GM21515 (cell line): ENCODE results near the gene LCN6.
"Not testable (repeated sequence)": the region's sequence is repeated elsewhere in the genome, so short reads cannot be mapped to it uniquely, and the experiment has no call there.

Experiments
- ATAC-seq: cut with Tn5 transposase; IDR thresholded peaks from one replicate; pipeline ENCODE4 v1.9.1; 2021; ENCODE audit not compliant: unreplicated experiment

Gene LCN6, protein sequence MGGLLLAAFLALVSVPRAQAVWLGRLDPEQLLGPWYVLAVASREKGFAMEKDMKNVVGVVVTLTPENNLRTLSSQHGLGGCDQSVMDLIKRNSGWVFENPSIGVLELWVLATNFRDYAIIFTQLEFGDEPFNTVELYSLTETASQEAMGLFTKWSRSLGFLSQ

GRCh38 chr9:136748201-136748600 lies at the start of gene LCN6:
TSS of gene LCN6 (minus strand) at chr9:136748525. CDS start at chr9:136748483, 42 bp downstream.
- ATAC-seq, result no peak

DNA sequence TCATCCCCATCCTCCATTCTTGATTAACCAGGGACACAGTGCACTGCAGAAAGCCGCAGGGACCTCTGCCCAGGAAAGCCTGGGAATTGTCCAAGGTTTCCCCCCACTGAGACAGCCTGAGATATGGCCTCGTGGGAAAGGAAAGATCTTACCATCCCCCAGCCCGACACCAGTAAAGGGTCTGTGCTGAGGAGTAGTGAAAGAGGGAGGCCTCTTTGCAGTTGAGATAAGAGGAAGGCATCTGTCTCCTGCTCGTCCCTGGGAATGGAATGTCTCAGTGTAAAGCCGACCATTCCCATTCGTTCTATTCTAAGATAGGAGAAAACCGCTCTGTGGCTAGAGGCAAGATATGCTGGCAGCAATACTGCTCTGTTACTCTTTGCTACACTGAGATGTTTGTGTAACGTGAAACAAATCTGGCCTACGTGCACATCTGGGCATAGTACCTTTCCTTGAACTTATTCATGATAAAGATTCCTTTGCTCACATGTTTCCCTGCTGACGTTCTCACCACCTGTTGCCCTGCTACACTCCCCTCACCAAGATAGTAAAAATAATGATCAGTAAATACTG lies 48.5 kb upstream of the LCN6 start:
- not testable (repeated sequence) for ATAC-seq

DNA sequence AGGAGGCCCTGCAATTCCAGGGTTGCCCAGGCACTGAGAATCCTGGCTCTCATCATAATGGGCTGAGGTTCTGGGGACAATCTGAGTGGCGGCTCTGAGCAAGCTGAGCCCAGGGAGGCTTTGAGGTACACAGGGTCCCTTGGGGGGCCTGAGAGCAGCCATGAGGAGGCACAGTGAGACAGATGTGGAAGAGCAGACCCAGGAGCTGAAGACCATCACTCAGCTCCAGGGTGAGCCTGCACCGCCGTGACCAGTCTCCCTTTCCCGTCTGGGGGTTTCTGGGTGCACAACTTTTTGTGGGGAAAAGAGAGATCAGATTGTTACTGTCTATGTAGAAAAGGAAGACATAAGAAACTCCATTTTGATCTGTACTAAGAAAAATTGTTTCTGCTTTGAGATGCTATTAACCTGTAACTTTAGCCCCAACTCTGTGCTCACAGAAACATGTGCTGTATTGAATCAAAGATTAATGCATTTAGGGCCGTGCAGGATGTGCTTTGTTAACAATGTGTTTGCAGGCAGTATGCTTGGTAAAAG lies 48.0 kb upstream of the LCN6 start, which contains the start of gene CCDC183:
Gene CCDC183, plus strand, starts transcription at position 101 of the 537 bp plus-strand sequence. Its CDS starts 60 bp downstream, at position 161.
- ATAC-seq, result no peak

GRCh38 chr9:136795000-136795348 lies 46.6 kb upstream of the LCN6 start:
- ATAC-seq, result no peak

GRCh38 chr9:136794281-136794999 lies 46.1 kb upstream of the LCN6 start:
- ATAC-seq, result no peak

GRCh38 chr9:136793086-136793946 lies 45.0 kb upstream of the LCN6 start:
- ATAC-seq, result no peak

GRCh38 chr9:136792321-136793085 lies 44.2 kb upstream of the LCN6 start:
- ATAC-seq, result no peak

- ATAC-seq, result no peak
Measured at GRCh38 chr9:136791516-136792276, 43.4 kb upstream of the LCN6 start.

GRCh38 chr9:136790640-136791515 lies 42.6 kb upstream of the LCN6 start, which contains the start of gene TMEM141:
TSS of gene TMEM141 (plus strand) at chr9:136791344. CDS start at chr9:136791371, 27 bp downstream.
- peak; percentile 77 for ATAC-seq

DNA sequence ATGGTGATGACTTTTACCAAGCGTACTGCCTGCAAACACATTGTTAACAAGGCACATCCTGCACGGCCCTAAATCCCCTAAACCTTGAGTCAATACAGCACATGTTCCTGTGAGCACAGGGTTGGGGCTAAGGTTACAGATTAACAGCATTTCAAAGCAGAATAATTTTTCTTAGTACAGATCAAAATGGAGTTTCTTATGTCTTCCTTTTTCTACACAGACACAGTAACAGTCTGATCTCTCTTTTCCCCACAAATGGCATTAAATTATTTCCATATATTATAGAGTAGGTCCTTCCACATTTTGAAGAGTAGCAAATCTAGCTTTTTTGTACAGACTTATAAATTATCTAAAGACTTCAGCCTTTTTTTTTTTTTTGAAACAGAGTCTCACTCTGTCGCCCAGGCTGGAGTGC lies 41.2 kb upstream of the LCN6 start:
- no peak for ATAC-seq

DNA sequence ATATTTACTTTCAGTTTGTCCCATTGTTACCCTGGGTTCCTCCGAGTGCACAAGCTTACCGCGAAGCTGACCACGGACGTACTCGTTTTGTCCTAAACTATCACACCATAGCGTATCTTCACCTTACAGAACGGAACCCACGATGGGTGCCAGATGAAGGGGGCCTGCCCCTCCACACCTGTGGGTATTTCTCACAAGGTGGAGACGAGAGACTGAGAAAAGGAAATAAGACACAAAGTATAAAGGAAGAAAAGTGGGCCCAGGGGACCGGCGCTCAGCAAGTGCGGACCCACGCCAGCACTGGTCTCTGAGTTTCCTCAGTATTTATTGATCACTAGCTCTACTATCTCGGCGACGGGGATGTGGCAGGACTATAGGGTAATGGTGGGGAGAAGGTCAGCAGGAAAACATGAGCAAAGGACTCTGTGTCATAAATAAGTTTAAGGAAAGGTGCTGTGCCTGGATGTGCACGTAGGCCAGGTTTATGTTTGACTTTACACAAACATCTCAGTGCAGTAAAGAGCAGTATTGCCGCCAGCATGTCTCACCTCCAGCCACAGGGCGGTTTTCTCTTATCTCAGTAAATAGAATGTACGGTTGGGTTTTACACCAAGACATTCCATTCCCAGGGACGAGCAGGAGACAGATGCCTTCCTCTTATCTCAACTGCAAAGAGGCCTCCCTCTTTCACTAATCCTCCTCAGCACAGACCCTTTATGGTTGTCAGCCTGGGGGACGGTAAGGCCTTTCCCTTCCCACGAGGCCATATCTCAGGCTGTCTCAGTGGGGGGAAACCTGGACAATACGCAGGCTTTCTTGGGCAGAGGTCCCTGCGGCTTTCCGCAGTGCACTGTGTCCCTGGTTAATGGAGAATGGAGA lies 40.6 kb upstream of the LCN6 start:
- ATAC-seq, result not testable (repeated sequence)

DNA sequence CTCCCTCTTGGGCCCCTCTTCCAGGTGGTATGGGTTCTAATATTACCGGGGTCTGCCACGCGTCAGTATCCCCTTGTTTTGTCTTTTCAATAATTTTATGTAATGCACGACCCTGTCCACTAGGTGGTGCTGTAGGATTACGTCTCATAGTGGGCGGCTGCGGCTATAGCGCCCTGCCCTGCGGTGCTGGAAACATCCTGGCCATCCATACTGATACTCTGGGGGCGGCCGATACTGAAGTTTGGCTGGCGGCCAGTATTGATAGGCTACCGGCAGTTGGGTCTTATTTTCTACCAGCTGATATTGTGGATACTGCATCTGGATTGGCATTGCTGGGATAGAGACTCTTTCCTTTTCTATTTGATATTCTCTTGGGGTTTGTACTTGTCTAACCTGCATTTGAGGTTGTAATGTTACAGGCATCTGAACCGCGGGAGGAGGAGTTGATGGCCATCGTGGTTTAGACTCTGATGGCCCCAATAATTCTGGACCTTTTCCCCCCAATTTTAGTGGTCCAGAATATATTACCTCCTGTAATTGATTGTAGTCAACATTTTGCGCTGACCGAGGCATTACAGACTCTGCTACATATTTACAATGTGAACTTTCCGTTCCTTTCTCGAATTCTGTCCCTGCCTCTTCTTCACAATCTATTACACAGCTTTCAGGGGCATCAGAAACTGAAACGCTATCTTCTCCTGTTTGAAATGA lies 39.5 kb upstream of the LCN6 start:
- no peak for ATAC-seq

- ATAC-seq, result not testable (repeated sequence)
Measured at GRCh38 chr9:136786983-136787382, 38.7 kb upstream of the LCN6 start.

DNA sequence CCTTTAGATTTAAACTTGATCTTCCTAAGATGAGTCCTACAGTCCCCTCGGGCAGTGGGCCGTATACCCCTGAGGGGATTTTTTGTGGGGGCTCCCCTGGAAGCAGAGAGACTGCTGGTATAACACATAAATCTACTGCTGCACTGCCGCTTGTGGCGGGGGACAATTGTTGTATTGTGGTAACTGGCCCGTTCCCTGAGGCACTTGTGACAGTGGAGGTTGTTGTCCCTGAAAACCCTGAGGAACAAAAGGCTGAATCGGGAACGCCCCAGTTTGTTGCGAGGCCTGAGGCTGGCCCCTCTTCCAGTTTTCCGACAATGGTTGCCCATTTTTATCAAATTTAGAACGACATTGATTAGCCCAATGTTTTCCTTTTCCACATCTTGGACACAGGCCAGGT lies 38.1 kb upstream of the LCN6 start:
- ATAC-seq, result no peak

- ATAC-seq, result not testable (repeated sequence)
Measured at GRCh38 chr9:136785565-136786355, 37.4 kb upstream of the LCN6 start.

DNA sequence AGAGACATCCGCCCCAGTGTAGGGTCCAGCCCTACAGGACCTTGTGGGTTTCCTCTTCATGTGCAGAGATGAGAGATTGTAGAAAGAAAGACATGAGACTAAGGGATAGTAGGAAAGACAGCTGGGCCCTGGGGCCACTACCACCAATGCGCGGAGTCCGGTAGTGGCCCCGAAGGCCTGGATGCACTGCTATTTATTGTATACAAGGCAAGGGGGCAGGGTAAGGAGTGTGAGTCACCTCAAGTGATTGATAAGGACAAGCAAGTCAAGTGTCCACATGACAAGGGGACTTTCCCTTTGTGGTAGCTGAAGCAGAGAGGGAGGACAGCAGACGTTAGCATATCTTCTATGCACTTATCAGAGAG lies 36.7 kb upstream of the LCN6 start:
- no peak for ATAC-seq
